ENCODE data around the gene MAPK8.

Gene MAPK8

DNA sequence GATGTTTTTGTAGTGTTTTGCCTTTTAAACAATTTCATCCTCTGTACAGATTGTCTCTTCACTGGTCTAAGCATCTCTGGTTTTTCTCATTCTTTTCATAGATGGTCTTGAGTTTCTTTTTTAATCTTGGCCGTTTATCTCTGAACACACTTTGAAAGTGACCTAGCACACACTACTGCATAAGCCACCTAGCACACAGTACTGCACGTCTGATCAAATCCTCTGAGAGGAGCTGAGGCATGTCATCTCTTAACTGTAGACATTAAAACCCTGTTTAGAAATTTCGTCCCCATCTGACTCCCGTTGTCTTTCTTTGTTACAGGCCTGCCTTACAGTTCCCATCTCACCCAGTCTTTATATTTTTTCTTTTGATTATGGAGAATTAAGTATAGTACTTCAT, 100.2 kb downstream of the MAPK8 start:
- TF ChIP-seq, protein P1, sequence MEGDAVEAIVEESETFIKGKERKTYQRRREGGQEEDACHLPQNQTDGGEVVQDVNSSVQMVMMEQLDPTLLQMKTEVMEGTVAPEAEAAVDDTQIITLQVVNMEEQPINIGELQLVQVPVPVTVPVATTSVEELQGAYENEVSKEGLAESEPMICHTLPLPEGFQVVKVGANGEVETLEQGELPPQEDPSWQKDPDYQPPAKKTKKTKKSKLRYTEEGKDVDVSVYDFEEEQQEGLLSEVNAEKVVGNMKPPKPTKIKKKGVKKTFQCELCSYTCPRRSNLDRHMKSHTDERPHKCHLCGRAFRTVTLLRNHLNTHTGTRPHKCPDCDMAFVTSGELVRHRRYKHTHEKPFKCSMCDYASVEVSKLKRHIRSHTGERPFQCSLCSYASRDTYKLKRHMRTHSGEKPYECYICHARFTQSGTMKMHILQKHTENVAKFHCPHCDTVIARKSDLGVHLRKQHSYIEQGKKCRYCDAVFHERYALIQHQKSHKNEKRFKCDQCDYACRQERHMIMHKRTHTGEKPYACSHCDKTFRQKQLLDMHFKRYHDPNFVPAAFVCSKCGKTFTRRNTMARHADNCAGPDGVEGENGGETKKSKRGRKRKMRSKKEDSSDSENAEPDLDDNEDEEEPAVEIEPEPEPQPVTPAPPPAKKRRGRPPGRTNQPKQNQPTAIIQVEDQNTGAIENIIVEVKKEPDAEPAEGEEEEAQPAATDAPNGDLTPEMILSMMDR (IDR thresholded peaks at IDR 0.05): no peak
- no peak for TF ChIP-seq ZFX (IDR thresholded peaks at IDR 0.05; ENCODE audit: borderline replicate concordance)

DNA sequence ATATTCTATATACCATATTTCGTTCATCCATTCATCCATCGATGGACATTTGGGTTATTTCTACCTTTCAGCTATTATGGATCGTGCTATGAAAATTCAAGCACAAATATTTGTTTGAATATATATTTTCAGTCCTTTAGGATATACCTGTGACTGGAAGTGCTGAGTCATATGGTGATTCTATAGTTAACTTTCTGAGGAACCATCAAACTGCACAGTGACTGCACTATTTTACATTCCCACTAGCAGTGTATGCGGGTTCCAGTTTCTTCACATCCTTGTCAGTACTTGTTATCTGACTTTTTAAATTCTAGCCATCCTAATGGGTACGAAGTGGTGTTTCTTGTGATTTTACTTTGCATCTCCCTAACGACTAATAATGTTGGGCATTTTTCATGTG, 104.0 kb downstream of the MAPK8 start:
- H3K27ac ChIP-seq: no peak overlapping the region
- TF ChIP-seq ZFX (IDR thresholded peaks at IDR 0.05; ENCODE audit: borderline replicate concordance): no peak
- TF ChIP-seq, protein P1 (IDR thresholded peaks at IDR 0.05): no peak

More for the DNA sequence above, 100.2 kb downstream of the MAPK8 start:
- no peak overlapping the region for H3K27ac ChIP-seq

DNA sequence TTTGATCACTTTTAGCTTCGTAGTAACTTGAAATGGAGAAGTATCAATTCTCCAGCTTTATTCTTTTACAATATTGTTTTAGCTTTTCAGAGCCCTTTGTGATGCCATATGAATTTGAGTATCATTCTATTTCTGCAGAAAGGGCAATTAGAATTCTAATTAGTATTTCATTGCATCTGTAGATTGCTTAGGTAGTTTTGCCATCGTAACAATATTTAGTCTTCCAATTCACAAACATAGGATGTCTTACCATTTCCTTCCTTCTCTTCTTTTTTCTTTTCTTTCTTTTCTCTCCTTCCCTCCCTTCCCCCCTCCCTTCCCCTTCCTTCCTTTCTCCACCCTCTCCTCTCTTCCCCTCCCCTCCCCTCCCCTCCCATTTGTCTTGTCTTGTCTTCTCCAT, 105.0 kb downstream of the MAPK8 start:
- TF ChIP-seq ZFX (IDR thresholded peaks at IDR 0.05; ENCODE audit: borderline replicate concordance): no peak
- TF ChIP-seq, protein P1 (IDR thresholded peaks at IDR 0.05): no peak
- no peak overlapping the region for H3K27ac ChIP-seq

- no peak for TF ChIP-seq ZFX (IDR thresholded peaks at IDR 0.05; ENCODE audit: borderline replicate concordance)
- TF ChIP-seq, protein P1 (IDR thresholded peaks at IDR 0.05): no peak
- no peak overlapping the region for H3K27ac ChIP-seq
Observed at GRCh38 chr10:48412081-48412480, 105.6 kb downstream of the MAPK8 start.

- H3K27ac ChIP-seq: no peak overlapping the region
- TF ChIP-seq, protein P1 (IDR thresholded peaks at IDR 0.05): no peak
- no peak for TF ChIP-seq ZFX (IDR thresholded peaks at IDR 0.05; ENCODE audit: borderline replicate concordance)
Observed at GRCh38 chr10:48412933-48413332, 106.5 kb downstream of the MAPK8 start.

GRCh38 chr10:48414160-48414559, 107.7 kb downstream of the MAPK8 start:
- H3K27ac ChIP-seq: no peak overlapping the region
- TF ChIP-seq ZFX (IDR thresholded peaks at IDR 0.05; ENCODE audit: borderline replicate concordance): no peak
- TF ChIP-seq, protein P1 (IDR thresholded peaks at IDR 0.05): no peak

DNA sequence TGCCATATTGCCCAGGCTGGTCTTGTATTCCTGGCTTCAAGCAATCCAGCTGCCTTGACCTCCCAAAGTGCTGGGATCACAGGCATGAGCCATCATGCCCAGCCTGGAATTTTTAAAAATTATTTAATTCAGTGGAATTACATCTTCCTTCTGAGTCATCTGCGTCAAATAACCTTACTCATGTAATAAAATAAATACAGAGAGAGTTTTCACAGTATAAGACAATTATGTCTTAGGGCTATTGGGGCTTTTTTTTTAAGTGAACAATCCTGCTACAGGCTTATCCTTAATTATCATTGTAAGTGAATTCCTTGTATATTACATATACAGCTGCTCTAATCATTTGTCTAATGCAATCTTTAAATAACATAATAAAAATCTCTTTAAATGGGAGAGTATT, 108.3 kb downstream of the MAPK8 start:
- H3K27ac ChIP-seq: no peak overlapping the region
- TF ChIP-seq ZFX (IDR thresholded peaks at IDR 0.05; ENCODE audit: borderline replicate concordance): no peak
- TF ChIP-seq, protein P1 (IDR thresholded peaks at IDR 0.05): no peak

Measured in 22Rv1 (cell line).